HepG2 (cell line): ENCODE measurements around the gene RILPL1. TPM values are rescaled to one million over a fixed set of nuclear protein-coding genes. Genes with fewer than 3 reads are reported as not detected.

ENCODE experiments used
- ATAC-seq: fragments of 200-7000 bp; cut with Tn5 transposase; 3 replicates; pipeline ENCODE4 v1.9.1; 2020; ENCODE audit warnings: mild to moderate bottlenecking, moderate library complexity
- BruUV-seq: library from RNA; stranded (reverse); fragments of 400-500 nt; replicated peaks from 2 replicates; lab custom pipeline; 2021; lab: Mats Ljungman, UMichigan
- CTCF ChIA-PET: fragments of 300-600 bp; formaldehyde crosslinking; extraction: SDS; loops from one replicate; lab custom pipeline; 2021; ENCODE audit warnings: low total read pairs, inconsistent platforms, low intra/inter-chr PET ratio; lab: Yijun Ruan, JAX
- POLR2A ChIA-PET: fragments of 350-600 bp; sonication (Branson Sonifier 250); formaldehyde crosslinking; loops from one replicate; lab custom pipeline; 2020; ENCODE audit warnings: antibody characterized with exemption, inconsistent platforms; lab: Yijun Ruan, JAX
- DNase-seq: peaks from one replicate; pipeline ENCODE4 v3.0.0-alpha.2; 2015; ENCODE audit warnings: low spot score
- FAIRE-seq: peaks from 3 replicates; lab custom pipeline; 2011; peaks lifted over from hg19 to GRCh38; lab: Jason Lieb, UNC
- H2AFZ ChIP-seq: one replicate; pipeline ENCODE4 v1.6.1; 2011; ENCODE audit warnings: low read length, inconsistent platforms
- H3K27ac ChIP-seq: fragments of 300-600 bp; 3 replicates; pipeline ENCODE4 v1.8.0; 2011; ENCODE audit warnings: mixed run types, mild to moderate bottlenecking, mixed read lengths, low read length, inconsistent platforms; ENCODE audit not compliant: insufficient read depth; ENCODE audit errors: extremely low read length
- H3K27me3 ChIP-seq, 2 experiments: fragments of 200-600 bp in 1 of 2; 2 replicates in 1 of 2; 3 replicates in 1 of 2; pipeline versions ENCODE4 v1.6.0 to v1.8.0; 2011; ENCODE audit warnings: low read length in 2 of 2, mild to moderate bottlenecking in 2 of 2, moderate library complexity in 2 of 2, inconsistent platforms in 1 of 2; ENCODE audit not compliant: insufficient read depth in 2 of 2, control insufficient read depth in 1 of 2
- H3K36me3 ChIP-seq, 2 experiments: fragments of 200-600 bp in 1 of 2; replicated peaks in 1 of 2; 2 replicates in 1 of 2; 3 replicates in 1 of 2; pipeline versions ENCODE4 v1.5.1 to v1.8.0; 2011; ENCODE audit warnings: low read length in 2 of 2, inconsistent platforms in 1 of 2; ENCODE audit not compliant: insufficient read depth in 2 of 2, control insufficient read depth in 1 of 2
- H3K4me1 ChIP-seq: 2 replicates; pipeline ENCODE4 v1.5.1; 2012; ENCODE audit warnings: low read length, inconsistent platforms; ENCODE audit not compliant: insufficient read depth
- H3K4me2 ChIP-seq: 2 replicates; pipeline ENCODE4 v1.6.0; 2011; ENCODE audit warnings: low read depth, low read length, inconsistent platforms
- H3K4me3 ChIP-seq, 3 experiments: fragments of 200-600 bp in 1 of 3; sonication (generic), shearing (Covaris generic) in 1 of 3; replicated peaks in 1 of 3; 2 replicates each; pipeline ENCODE4 v1.5.1; 2011 to 2016; ENCODE audit warnings: low read length in 3 of 3, inconsistent platforms in 2 of 3, low read depth in 2 of 3, mild to moderate bottlenecking in 2 of 3, control low read depth in 1 of 3, mixed read lengths in 1 of 3; ENCODE audit not compliant: insufficient read depth in 1 of 3
- H3K79me2 ChIP-seq: one replicate; pipeline ENCODE4 v1.6.1; 2011; ENCODE audit warnings: low read length, inconsistent platforms; ENCODE audit not compliant: insufficient read depth
- H3K9ac ChIP-seq: 2 replicates; pipeline ENCODE4 v1.6.0; 2011; ENCODE audit warnings: mild to moderate bottlenecking, low read depth, low read length, inconsistent platforms; ENCODE audit not compliant: insufficient read depth
- H3K9me3 ChIP-seq: 2 replicates; pipeline ENCODE4 v1.5.1; 2012; ENCODE audit warnings: mild to moderate bottlenecking, low read length
- H4K20me1 ChIP-seq: 2 replicates; pipeline ENCODE4 v1.6.0; 2011; ENCODE audit warnings: inconsistent platforms, mild to moderate bottlenecking, low read length, moderate library complexity; ENCODE audit not compliant: insufficient read depth
- CEBPB ChIP-seq: IDR thresholded peaks from 2 replicates; pipeline ENCODE4 v1.6.1; 2011; ENCODE audit warnings: low read depth, low read length, improper control_type of control experiment, borderline replicate concordance
- CEBPG ChIP-seq: IDR thresholded peaks from 2 replicates; pipeline ENCODE4 v1.6.1; 2016
- CENPBD1 ChIP-seq: sonication (generic); formaldehyde crosslinking; IDR thresholded peaks from 2 replicates; pipeline ENCODE4 v1.8.0; 2022; ENCODE audit warnings: missing genetic modification reagents, low read depth, mild to moderate bottlenecking, borderline replicate concordance
- CHD2 ChIP-seq: IDR thresholded peaks from 2 replicates; pipeline ENCODE4 v1.6.1; 2011; ENCODE audit warnings: low read depth, low read length, improper control_type of control experiment
- HOXA3 ChIP-seq: sonication (generic); formaldehyde crosslinking; IDR thresholded peaks from 2 replicates; pipeline ENCODE4 v1.5.0; 2020; ENCODE audit warnings: missing genetic modification reagents
- KDM5B ChIP-seq: sonication (generic); formaldehyde crosslinking; IDR thresholded peaks from 2 replicates; pipeline ENCODE4 v1.4.0; 2020; ENCODE audit warnings: missing genetic modification reagents, mild to moderate bottlenecking, borderline replicate concordance
- KLF9 ChIP-seq: IDR thresholded peaks from 2 replicates; pipeline ENCODE4 v1.6.1; 2016; ENCODE audit warnings: low read depth
- MXI1 ChIP-seq: IDR thresholded peaks from 3 replicates; pipeline ENCODE4 v1.6.1; 2012; ENCODE audit warnings: low read depth, low read length, inconsistent platforms, borderline replicate concordance
- SMARCE1 ChIP-seq: fragments of 450-650 bp; IDR thresholded peaks from 2 replicates; pipeline ENCODE4 v1.6.1; 2017; ENCODE audit warnings: borderline replicate concordance
- SNAPC2 ChIP-seq: sonication (generic); formaldehyde crosslinking; IDR thresholded peaks from 2 replicates; pipeline ENCODE4 v1.8.1; 2022; ENCODE audit warnings: mild to moderate bottlenecking, missing genetic modification reagents
- SP4 ChIP-seq: sonication (generic); formaldehyde crosslinking; IDR thresholded peaks from 2 replicates; pipeline ENCODE4 v1.8.1; 2023; ENCODE audit warnings: mild to moderate bottlenecking, missing genetic modification reagents
- TBX2 ChIP-seq: sonication (generic); formaldehyde crosslinking; IDR thresholded peaks from 2 replicates; pipeline ENCODE4 v1.5.0; 2020; ENCODE audit warnings: missing genetic modification reagents, mild to moderate bottlenecking, borderline replicate concordance
- TBX3 ChIP-seq: fragments of 450-650 bp; IDR thresholded peaks from 2 replicates; pipeline ENCODE4 v1.6.1; 2017; ENCODE audit warnings: antibody characterized with exemption, mild to moderate bottlenecking, inconsistent platforms, borderline replicate concordance
- TEAD3 ChIP-seq: optimal IDR thresholded peaks from 2 replicates; pipeline ENCODE3; 2016; ENCODE audit warnings: borderline replicate concordance
- ZBTB33 ChIP-seq: sonication (generic); formaldehyde crosslinking; IDR thresholded peaks from 2 replicates; pipeline ENCODE4 v1.4.0; 2020; ENCODE audit warnings: missing genetic modification reagents
- ZBTB42 ChIP-seq: sonication (generic); formaldehyde crosslinking; IDR thresholded peaks from 2 replicates; pipeline ENCODE4 v1.5.0; 2020; ENCODE audit warnings: mild to moderate bottlenecking, missing genetic modification reagents
- ZNF33B ChIP-seq: sonication (generic); formaldehyde crosslinking; IDR thresholded peaks from 2 replicates; pipeline ENCODE4 v1.5.1; 2020; ENCODE audit warnings: mild to moderate bottlenecking, missing genetic modification reagents
- ZNF687 ChIP-seq: sonication (generic); formaldehyde crosslinking; IDR thresholded peaks from 2 replicates; pipeline ENCODE4 v1.5.1; 2020; ENCODE audit warnings: mild to moderate bottlenecking, missing genetic modification reagents, moderate library complexity
- WGBS: methylation state at CpG from one replicate; pipeline ENCODE4 v1.1.6; 2017; ENCODE audit warnings: low lambda C conversion rate; 5-methylcytosine and 5-hydroxymethylcytosine counted together
- in situ Hi-C: cut with HindIII; loops from 2 replicates; pipeline ENCODE4 v1.10.0; 2017; ENCODE audit warnings: low pct_unique_long_range_greater_than_20kb; ENCODE audit not compliant: extremely low pct_ligation_motif_present
- intact Hi-C: fragments of 100-400 bp; cut with micrococcal nuclease; formaldehyde crosslinking; loops from one replicate; pipeline ENCODE4 v1.10.0; 2022; ENCODE audit not compliant: unreplicated experiment
- polyA plus RNA-seq, 8 experiments: library from polyadenylated mRNA; depleted of rRNA in 3 of 8; stranded (reverse) in 7 of 8; unstranded in 1 of 8; fragments of >200 nt; fragmentation: Illumina TruSeq in 4 of 8; extraction: Trizol in 4 of 8; gene quantifications; 2 replicates each; pipeline versions ENCODE4 v1.2.1 to v1.2.3, GENCODE V29; 2011 to 2016; ENCODE audit warnings: low read depth in 4 of 8, missing spikeins in 1 of 8, mixed read lengths in 1 of 8; ENCODE audit not compliant: insufficient read depth in 1 of 8
- total RNA-seq, 5 experiments: library from RNA; depleted of rRNA; stranded (reverse); fragments of >200 nt; fragmentation: Illumina TruSeq; extraction: Trizol; gene quantifications; 2 replicates each; pipeline ENCODE4 v1.2.3, GENCODE V29; 2016; ENCODE audit warnings: low read depth in 1 of 5

RILPL1 gene
- total and polyA plus RNA-seq, 2 of the 13 experiments (the other 11 are each of a cell fraction or from before 2014, with no cell fraction given): 5.8 to 28.4 TPM

GRCh38 chr12:123471374-123472068 is 62.0 kb downstream of the RILPL1 start:
- no peaks in the 10 kb centered on the region for H3K79me2 ChIP-seq
- no peak overlapping the region for H2AFZ ChIP-seq
- H3K4me2 ChIP-seq: peak overlapping the region; percentile 15; the same call in 1 of the 2 replicates
- peak; percentile 62 for FAIRE-seq
- peaks cover 8 to 11% of the 10 kb centered on the region in 2 experiments; a peak in 4 of 5 replicates for H3K36me3 ChIP-seq
- DNase-seq: peak; percentile 50
- H3K9me3 ChIP-seq: no peaks in the 10 kb centered on the region
- H3K4me3 ChIP-seq: no peak overlapping the region
- no peaks in the 10 kb centered on the region for H3K27me3 ChIP-seq
- no peak overlapping the region for H3K9ac ChIP-seq
- WGBS: 53% methylated on average over 4 of the region's 8 CpGs
- BruUV-seq: no TSS peak
- CTCF ChIA-PET: no interaction called here
- POLR2A ChIA-PET: interaction anchor here (1.4 kb wide), 1 partner anchor 13 kb away, joined by 6 read pairs; the partner anchor contains the start of gene SNRNP35
- H3K27ac ChIP-seq: peak overlapping the region; percentile 72
- peak; percentile 60 for ATAC-seq
- peaks cover 61% of the 10 kb centered on the region for H3K4me1 ChIP-seq
- no peaks in the 10 kb centered on the region for H4K20me1 ChIP-seq
- intact Hi-C loops (no loop called here), in situ Hi-C loops (no loop called here)
- TF ChIP-seq TEAD3 (peak; percentile 20), CHD2 (no peak), SP4 (CRISPR knock-in tag) (0 out of 2 replicates have a peak, but pooled peaks have one; percentile 33), HOXA3 (peak; percentile 39; the same call in 1 of the 2 replicates), TBX3 (no peak), CENPBD1 (no peak), KDM5B (CRISPR knock-in tag) (0 out of 2 replicates have a peak, but pooled peaks have one; percentile 22), TBX2 (CRISPR knock-in tag) (0 out of 2 replicates have a peak, but pooled peaks have one; percentile 18), MXI1 (no peak), ZNF33B (CRISPR knock-in tag) (no peak), ZBTB33 (peak; percentile 92), ZBTB42 (CRISPR knock-in tag) (peak; percentile 12; the same call in 1 of the 2 replicates), CEBPG (CRISPR knock-in tag) (peak; percentile 81), KLF9 (CRISPR knock-in tag) (no peak), ZNF687 (CRISPR knock-in tag) (peak; percentile 26; the same call in 1 of the 2 replicates), SMARCE1 (no peak), CEBPB (peak; percentile 90), SNAPC2 (CRISPR knock-in tag) (no peak)
